ENCODE results near the gene KIAA0232. TPM values are rescaled to one million over a fixed set of nuclear protein-coding genes. Genes with fewer than 3 reads are reported as not detected.

KIAA0232 gene
- total RNA-seq, 1 experiment from 2014 or later = 28.5 TPM

DNA sequence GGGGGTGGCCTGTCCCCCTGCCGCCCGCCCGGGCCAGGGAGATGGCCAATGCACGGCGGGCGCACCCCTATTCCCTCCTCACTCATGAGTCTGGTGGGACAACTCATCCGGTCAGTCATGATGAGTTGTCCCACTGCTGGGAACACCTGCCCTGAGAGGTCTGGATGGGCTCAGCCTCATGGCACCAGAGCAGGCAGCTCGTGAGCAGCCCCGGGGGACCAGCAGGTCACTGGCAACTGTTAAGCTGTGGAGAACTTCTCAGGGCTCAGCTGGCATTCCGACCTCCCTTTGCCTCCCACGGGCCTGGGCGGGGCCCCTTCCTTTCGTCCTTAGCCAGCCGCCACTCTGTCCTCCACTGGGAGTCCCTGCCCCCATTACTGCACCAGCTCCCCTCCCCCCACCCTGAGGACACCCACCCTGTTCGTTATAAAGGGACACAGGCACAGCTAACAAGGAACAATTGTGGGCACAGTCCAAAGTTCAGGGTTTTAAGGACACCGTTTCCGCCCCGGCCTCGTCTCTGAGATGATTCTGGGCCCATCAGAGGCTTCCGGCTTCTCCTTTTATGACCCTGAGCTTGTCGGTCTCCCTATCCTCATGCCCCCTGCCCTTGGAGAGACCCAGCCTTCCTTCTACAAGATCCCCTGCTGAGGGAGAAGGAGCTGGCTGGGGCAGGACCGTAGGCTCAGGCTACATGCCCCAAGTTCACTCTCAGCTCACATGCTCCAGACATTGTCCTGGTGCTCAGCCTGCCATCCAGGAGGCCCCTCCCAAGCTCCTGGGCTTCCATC is 14.6 kb upstream of the KIAA0232 start:
- no peak overlapping the region for H4K5ac ChIP-seq (ENCODE audit: insufficient read length, low read depth, low read length)
- no peak overlapping the region for H3K23ac ChIP-seq (ENCODE audit: insufficient read length, low read depth, low read length)
- no peak overlapping the region for H4K91ac ChIP-seq (ENCODE audit: insufficient read length, low read depth, low read length)
- no peaks in the 10 kb centered on the region for H3K4me1 ChIP-seq (ENCODE audit: insufficient read depth, low read length)
- Mint-ChIP-seq H3K27me3 (ENCODE audit: low read depth) (peaks cover 4% of the 10 kb centered on the region), H3K36me3 (ENCODE audit: insufficient read depth in 1 of 3, low read depth in 3 of 3) (no peaks in the 10 kb centered on the region), H3K4me3 (no peak overlapping the region), H3K9me3 (no peaks in the 10 kb centered on the region), H3K4me1 (peaks cover 3 to 8% of the 10 kb centered on the region in 2 experiments; a peak in 3 of 4 replicates), H3K27ac (peak overlapping the region in 1 of 3 experiments; percentile 64; a peak in 1 of 7 replicates)
- H3T11ph ChIP-seq (ENCODE audit: low read length) = no peak overlapping the region
- H4K20me1 ChIP-seq (ENCODE audit: control insufficient read depth, insufficient read depth, insufficient read length) = no peaks in the 10 kb centered on the region
- H3K9me3 ChIP-seq (ENCODE audit: control insufficient read depth, low read depth, low read length) = no peaks in the 10 kb centered on the region
- no peak overlapping the region for H2BK15ac ChIP-seq (ENCODE audit: low read depth, low read length)
- no peak overlapping the region for H3K9ac ChIP-seq (ENCODE audit: extremely low read depth, insufficient read length, low read length)
- no peak overlapping the region for H2BK12ac ChIP-seq (ENCODE audit: insufficient read length, low read depth, low read length)
- no peak overlapping the region for H3K14ac ChIP-seq (ENCODE audit: insufficient read depth, low read length)
- H3K27me3 ChIP-seq (ENCODE audit: insufficient read depth, low read length) = no peaks in the 10 kb centered on the region
- no peak overlapping the region for H2BK20ac ChIP-seq (ENCODE audit: low read depth, low read length, poor library complexity, severe bottlenecking)
- H3K79me1 ChIP-seq (ENCODE audit: insufficient read depth, low read depth, low read length, poor library complexity, severe bottlenecking) = no peaks in the 10 kb centered on the region
- no peak overlapping the region for H2AFZ ChIP-seq (ENCODE audit: low read length)
- H3K23me2 ChIP-seq (ENCODE audit: insufficient read length, low read depth, low read length, poor library complexity, severe bottlenecking) = no peaks in the 10 kb centered on the region
- no peak overlapping the region for H3K4ac ChIP-seq (ENCODE audit: low read depth, low read length)
- WGBS (ENCODE audit: extremely low coverage, insufficient read length, low lambda C conversion rate) = no CpG with 5 or more reads among the region's 22 CpGs
- no peak overlapping the region for H4K8ac ChIP-seq (replicated peaks; ENCODE audit: insufficient read length, low read depth, low read length)
- TF ChIP-seq, protein P1, sequence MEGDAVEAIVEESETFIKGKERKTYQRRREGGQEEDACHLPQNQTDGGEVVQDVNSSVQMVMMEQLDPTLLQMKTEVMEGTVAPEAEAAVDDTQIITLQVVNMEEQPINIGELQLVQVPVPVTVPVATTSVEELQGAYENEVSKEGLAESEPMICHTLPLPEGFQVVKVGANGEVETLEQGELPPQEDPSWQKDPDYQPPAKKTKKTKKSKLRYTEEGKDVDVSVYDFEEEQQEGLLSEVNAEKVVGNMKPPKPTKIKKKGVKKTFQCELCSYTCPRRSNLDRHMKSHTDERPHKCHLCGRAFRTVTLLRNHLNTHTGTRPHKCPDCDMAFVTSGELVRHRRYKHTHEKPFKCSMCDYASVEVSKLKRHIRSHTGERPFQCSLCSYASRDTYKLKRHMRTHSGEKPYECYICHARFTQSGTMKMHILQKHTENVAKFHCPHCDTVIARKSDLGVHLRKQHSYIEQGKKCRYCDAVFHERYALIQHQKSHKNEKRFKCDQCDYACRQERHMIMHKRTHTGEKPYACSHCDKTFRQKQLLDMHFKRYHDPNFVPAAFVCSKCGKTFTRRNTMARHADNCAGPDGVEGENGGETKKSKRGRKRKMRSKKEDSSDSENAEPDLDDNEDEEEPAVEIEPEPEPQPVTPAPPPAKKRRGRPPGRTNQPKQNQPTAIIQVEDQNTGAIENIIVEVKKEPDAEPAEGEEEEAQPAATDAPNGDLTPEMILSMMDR (conservative IDR thresholded peaks at IDR 0.05) = no peak
- no peak overlapping the region for H3K56ac ChIP-seq (ENCODE audit: insufficient read length, low read depth, low read length)
- no peak overlapping the region for H3K4me2 ChIP-seq (ENCODE audit: insufficient read depth, insufficient read length, low read length)
- DNase-seq = no peak
- H2AK5ac ChIP-seq (ENCODE audit: insufficient read length, low read length) = no peak overlapping the region
- H2BK5ac ChIP-seq (ENCODE audit: insufficient read length, low read length) = no peak overlapping the region
- no peak overlapping the region for H2BK120ac ChIP-seq (ENCODE audit: low read depth, low read length, poor library complexity, severe bottlenecking)
- H3K18ac ChIP-seq (ENCODE audit: insufficient read length, low read depth, low read length) = no peak overlapping the region
- no peak overlapping the region for H3K27ac ChIP-seq (ENCODE audit: insufficient read length, low read depth, low read length)
- H3K79me2 ChIP-seq (ENCODE audit: insufficient read depth, low read length) = no peaks in the 10 kb centered on the region

All from H9 (cell line).